ENCODE data around the gene MYADML2.

MYADML2 gene

DNA sequence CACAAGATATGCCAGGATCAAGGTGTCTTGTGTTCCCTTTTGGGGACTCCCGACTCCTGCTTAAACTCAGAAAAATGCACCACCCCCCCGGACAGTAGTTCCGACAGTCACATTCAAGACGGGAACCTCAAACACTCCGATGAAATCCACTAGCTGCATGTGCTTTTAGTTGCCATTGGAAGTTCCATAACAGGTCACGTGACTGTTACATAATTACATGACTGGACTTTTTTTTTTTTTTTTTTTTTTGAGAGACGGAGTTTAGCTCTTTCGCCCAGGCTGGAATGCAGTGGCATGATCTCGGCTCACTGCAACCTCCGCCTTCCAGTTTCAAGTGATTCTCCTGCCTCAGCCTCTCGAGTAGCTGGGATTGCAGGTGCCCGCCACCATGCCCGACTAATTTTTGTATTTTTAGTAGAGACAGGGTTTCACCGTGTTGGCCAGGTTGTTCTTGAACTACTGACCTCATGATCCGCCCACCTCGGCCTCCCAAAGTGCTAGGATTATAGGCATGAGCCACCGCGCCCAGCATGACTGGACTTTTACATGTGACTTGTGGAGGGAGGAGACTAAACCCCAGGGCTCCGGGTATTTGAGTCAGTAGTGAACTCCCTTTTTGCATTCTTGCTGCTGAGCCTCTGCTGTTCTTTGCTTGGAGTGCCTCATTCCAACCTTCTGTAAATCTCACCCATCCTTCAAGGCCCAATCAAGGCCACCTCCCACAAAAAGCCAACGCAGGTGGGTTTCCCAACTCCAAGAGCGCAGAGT is 30.6 kb downstream of the MYADML2 start:
- H3K9me3 ChIP-seq (ENCODE audit: control extremely low read depth in 1 of 5, control insufficient read depth in 4 of 5, insufficient read depth in 2 of 5, low read depth in 1 of 5, low read length in 4 of 5), result no peaks in the 10 kb centered on the region
- peaks cover 5 to 76% (median 53%) of the 10 kb centered on the region in 4 experiments for H3K36me3 ChIP-seq (ENCODE audit: control insufficient read depth in 4 of 4, insufficient read depth in 4 of 4, low read length in 3 of 4)
- DNase-seq, result peak in 1 of 3 donors; percentile 41
- peaks cover 9 to 49% (median 33%) of the 10 kb centered on the region in 4 experiments for H3K4me1 ChIP-seq (ENCODE audit: control extremely low read depth in 1 of 4, control insufficient read depth in 4 of 4, insufficient read depth in 4 of 4, low read length in 3 of 4)
- ChIA-PET CTCF (interaction anchor here (1.3 to 2.2 kb wide), 4 partner anchors 10 to 47 kb away, joined by 3 to 8 read pairs (median 5); partner anchors contain the start of gene MAFG), POLR2A (interaction anchor here (0.8 kb wide), 1 partner anchor 56 kb away, joined by 3 read pairs; the partner anchor contains the start of gene P4HB)
- H3K27ac ChIP-seq (ENCODE audit: insufficient read depth in 1 of 2, low read depth in 1 of 2, low read length in 2 of 2, poor library complexity in 1 of 2, severe bottlenecking in 2 of 2), result no peak overlapping the region
- H3K4me3 ChIP-seq (ENCODE audit: control insufficient read depth in 1 of 7, extremely low read depth in 1 of 7, insufficient read depth in 4 of 7, low read depth in 2 of 7, low read length in 6 of 7), result peak overlapping the region in 5 of 7 experiments; percentile 9 to 88 (median 79)
- H3K27me3 ChIP-seq (replicated peaks in 2 of 5; ENCODE audit: control insufficient read depth in 4 of 5, insufficient read depth in 5 of 5, low read length in 4 of 5), result no peaks in the 10 kb centered on the region
- 87% methylated on average over 16 of the region's 21 CpGs for WGBS (ENCODE audit: insufficient coverage)

- peaks cover 9 to 42% (median 34%) of the 10 kb centered on the region in 4 experiments for H3K4me1 ChIP-seq (ENCODE audit: control extremely low read depth in 1 of 4, control insufficient read depth in 4 of 4, insufficient read depth in 4 of 4, low read length in 3 of 4)
- no peaks in the 10 kb centered on the region for H3K27me3 ChIP-seq (replicated peaks in 2 of 5; ENCODE audit: control insufficient read depth in 4 of 5, insufficient read depth in 5 of 5, low read length in 4 of 5)
- peaks cover 5 to 66% (median 43%) of the 10 kb centered on the region in 4 experiments for H3K36me3 ChIP-seq (ENCODE audit: control insufficient read depth in 4 of 4, insufficient read depth in 4 of 4, low read length in 3 of 4)
- ChIA-PET POLR2A (no interaction called here), CTCF (interaction anchor here (1.9 kb wide), 1 partner anchor 46 kb away, joined by 5 read pairs; no protein-coding TSS in a partner anchor)
- no peak overlapping the region for H3K27ac ChIP-seq (ENCODE audit: insufficient read depth in 1 of 2, low read depth in 1 of 2, low read length in 2 of 2, poor library complexity in 1 of 2, severe bottlenecking in 2 of 2)
- no peaks in the 10 kb centered on the region for H3K9me3 ChIP-seq (ENCODE audit: control extremely low read depth in 1 of 5, control insufficient read depth in 4 of 5, insufficient read depth in 2 of 5, low read depth in 1 of 5, low read length in 4 of 5)
- H3K4me3 ChIP-seq (ENCODE audit: control insufficient read depth in 1 of 7, extremely low read depth in 1 of 7, insufficient read depth in 4 of 7, low read depth in 2 of 7, low read length in 6 of 7), result no peak overlapping the region
- DNase-seq, result no peak
- 96% methylated on average over 12 of the region's 12 CpGs for WGBS (ENCODE audit: insufficient coverage)
Measured at GRCh38 chr17:81915331-81915730, 31.7 kb downstream of the MYADML2 start.

DNA sequence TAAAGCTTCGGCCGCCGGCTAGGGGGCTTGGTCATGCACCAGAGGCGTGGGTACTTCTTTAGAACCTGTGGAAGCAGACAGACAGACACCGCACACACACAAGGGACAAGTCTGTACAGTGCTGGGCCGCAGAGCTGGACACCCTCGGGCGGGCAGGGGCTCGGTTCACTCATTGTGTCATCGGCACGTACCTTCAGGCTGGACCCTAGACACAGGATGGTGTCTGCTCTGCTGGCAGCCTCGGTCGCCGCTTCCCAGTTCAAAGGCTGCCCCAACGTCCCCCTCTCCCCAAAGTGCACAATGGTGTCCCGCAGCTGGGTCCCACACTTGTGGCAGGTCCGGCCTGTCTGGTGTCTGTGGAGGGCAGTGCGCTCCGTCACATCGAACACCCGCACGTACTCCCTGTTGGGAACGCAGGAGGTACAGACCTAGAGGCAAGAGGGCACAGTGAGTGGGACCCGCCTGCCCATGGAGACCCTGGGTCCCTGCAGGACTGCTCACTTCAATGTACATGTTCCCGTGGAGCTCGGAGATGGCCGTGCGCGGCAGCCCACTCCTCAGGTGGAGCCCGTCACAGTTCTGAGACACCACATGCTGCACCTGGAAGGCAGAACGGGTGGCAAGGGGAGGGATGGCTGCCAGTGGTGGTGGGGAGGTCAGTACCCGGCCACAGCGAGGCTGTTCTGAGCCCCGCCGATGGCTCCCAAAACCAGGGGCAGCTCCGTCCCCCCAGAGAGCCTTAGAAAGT is 32.8 kb downstream of the MYADML2 start:
- Histone ChIP-seq H3K9me3 (ENCODE audit: control extremely low read depth in 1 of 5, control insufficient read depth in 4 of 5, insufficient read depth in 2 of 5, low read depth in 1 of 5, low read length in 4 of 5) (no peaks in the 10 kb centered on the region), H3K36me3 (ENCODE audit: control insufficient read depth in 4 of 4, insufficient read depth in 4 of 4, low read length in 3 of 4) (peaks cover 5 to 59% (median 37%) of the 10 kb centered on the region in 4 experiments), H3K27me3 (replicated peaks in 2 of 5; ENCODE audit: control insufficient read depth in 4 of 5, insufficient read depth in 5 of 5, low read length in 4 of 5) (peaks cover 0 to 2% (median 0%) of the 10 kb centered on the region in 5 experiments), H3K4me1 (ENCODE audit: control extremely low read depth in 1 of 4, control insufficient read depth in 4 of 4, insufficient read depth in 4 of 4, low read length in 3 of 4) (peaks cover 9 to 43% (median 35%) of the 10 kb centered on the region in 4 experiments), H3K27ac (ENCODE audit: insufficient read depth in 1 of 2, low read depth in 1 of 2, low read length in 2 of 2, poor library complexity in 1 of 2, severe bottlenecking in 2 of 2) (no peak overlapping the region), H3K4me3 (ENCODE audit: control insufficient read depth in 1 of 7, extremely low read depth in 1 of 7, insufficient read depth in 4 of 7, low read depth in 2 of 7, low read length in 6 of 7) (no peak overlapping the region)
- POLR2A ChIA-PET, result no interaction called here
- CTCF ChIA-PET, result interaction anchor here (1.5 to 2.1 kb wide), 4 partner anchors 9 to 45 kb away, joined by 3 to 12 read pairs (median 6); partner anchors contain the start of gene MAFG
- over 99% methylated on average over 27 of the region's 36 CpGs for WGBS (ENCODE audit: insufficient coverage)
- no peak for DNase-seq

- ChIA-PET POLR2A (interaction anchor here (0.7 kb wide), 1 partner anchor 13 kb away, joined by 3 read pairs; no protein-coding TSS in a partner anchor), CTCF (interaction anchor here (1.5 to 2.1 kb wide), 3 partner anchors 10 to 14 kb away, joined by 3 to 12 read pairs (median 7); partner anchors contain the start of gene MAFG)
- Histone ChIP-seq H3K4me1 (ENCODE audit: control extremely low read depth in 1 of 4, control insufficient read depth in 4 of 4, insufficient read depth in 4 of 4, low read length in 3 of 4) (peaks cover 9 to 37% (median 28%) of the 10 kb centered on the region in 4 experiments), H3K27ac (ENCODE audit: insufficient read depth in 1 of 2, low read depth in 1 of 2, low read length in 2 of 2, poor library complexity in 1 of 2, severe bottlenecking in 2 of 2) (no peak overlapping the region), H3K36me3 (ENCODE audit: control insufficient read depth in 4 of 4, insufficient read depth in 4 of 4, low read length in 3 of 4) (peaks cover 5 to 61% (median 36%) of the 10 kb centered on the region in 4 experiments), H3K9me3 (ENCODE audit: control extremely low read depth in 1 of 5, control insufficient read depth in 4 of 5, insufficient read depth in 2 of 5, low read depth in 1 of 5, low read length in 4 of 5) (no peaks in the 10 kb centered on the region), H3K27me3 (replicated peaks in 2 of 5; ENCODE audit: control insufficient read depth in 4 of 5, insufficient read depth in 5 of 5, low read length in 4 of 5) (peaks cover 0 to 2% (median 0%) of the 10 kb centered on the region in 5 experiments), H3K4me3 (ENCODE audit: control insufficient read depth in 1 of 7, extremely low read depth in 1 of 7, insufficient read depth in 4 of 7, low read depth in 2 of 7, low read length in 6 of 7) (no peak overlapping the region)
- over 99% methylated on average over 26 of the region's 31 CpGs for WGBS (ENCODE audit: insufficient coverage)
- DNase-seq, result no peak
Measured at GRCh38 chr17:81913394-81914102, 33.5 kb downstream of the MYADML2 start.

GRCh38 chr17:81912441-81913309 is 34.4 kb downstream of the MYADML2 start:
- ChIA-PET POLR2A (interaction anchor here (0.7 to 1.0 kb wide), 2 partner anchors 14 to 101 kb away, joined by 3 read pairs; no protein-coding TSS in a partner anchor), CTCF (interaction anchor here (1.5 to 2.1 kb wide), 3 partner anchors 11 to 15 kb away, joined by 3 to 12 read pairs (median 7); partner anchors contain the start of gene MAFG)
- Histone ChIP-seq H3K36me3 (ENCODE audit: control insufficient read depth in 4 of 4, insufficient read depth in 4 of 4, low read length in 3 of 4) (peaks cover 5 to 70% (median 43%) of the 10 kb centered on the region in 4 experiments), H3K4me1 (ENCODE audit: control extremely low read depth in 1 of 4, control insufficient read depth in 4 of 4, insufficient read depth in 4 of 4, low read length in 3 of 4) (peaks cover 9 to 32% (median 23%) of the 10 kb centered on the region in 4 experiments), H3K27ac (ENCODE audit: insufficient read depth in 1 of 2, low read depth in 1 of 2, low read length in 2 of 2, poor library complexity in 1 of 2, severe bottlenecking in 2 of 2) (no peak overlapping the region), H3K9me3 (ENCODE audit: control extremely low read depth in 1 of 5, control insufficient read depth in 4 of 5, insufficient read depth in 2 of 5, low read depth in 1 of 5, low read length in 4 of 5) (no peaks in the 10 kb centered on the region), H3K4me3 (ENCODE audit: control insufficient read depth in 1 of 7, extremely low read depth in 1 of 7, insufficient read depth in 4 of 7, low read depth in 2 of 7, low read length in 6 of 7) (no peak overlapping the region), H3K27me3 (replicated peaks in 2 of 5; ENCODE audit: control insufficient read depth in 4 of 5, insufficient read depth in 5 of 5, low read length in 4 of 5) (peaks cover 0 to 2% (median 0%) of the 10 kb centered on the region in 5 experiments)
- 94% methylated on average over 25 of the region's 32 CpGs for WGBS (ENCODE audit: insufficient coverage)
- no peak for DNase-seq

All from common myeloid progenitor, CD34-positive (primary cell).